OCI-LY1 (cell line): ENCODE results near the gene BLOC1S6.
"Not testable (repeated sequence)": the region's sequence is repeated elsewhere in the genome, so short reads cannot be mapped to it uniquely, and the experiment has no call there.

ENCODE experiments used
- H2AFZ ChIP-seq: fragments of 200-600 bp; sonication (generic), shearing (Covaris generic); 2 replicates; pipeline ENCODE4 v1.6.0; 2014; ENCODE audit warnings: antibody characterized with exemption, mild to moderate bottlenecking, low read length
- H3F3A ChIP-seq: fragments of 200-600 bp; sonication (generic), shearing (Covaris generic); 2 replicates; pipeline ENCODE4 v1.6.0; 2014; ENCODE audit warnings: mild to moderate bottlenecking, antibody characterized with exemption, low read length, moderate library complexity; ENCODE audit not compliant: insufficient read depth
- H3K27ac ChIP-seq: fragments of 200-600 bp; sonication (generic); 2 replicates; pipeline ENCODE4 v1.5.1; 2014; ENCODE audit warnings: low read length, mixed run types, mild to moderate bottlenecking, low read depth; ENCODE audit not compliant: poor library complexity, severe bottlenecking
- H3K27me3 ChIP-seq: fragments of 200-600 bp; sonication (generic); 2 replicates; pipeline ENCODE4 v1.6.0; 2014; ENCODE audit warnings: antibody characterized with exemption, mild to moderate bottlenecking, low read length, moderate library complexity; ENCODE audit not compliant: insufficient read depth
- H3K36me3 ChIP-seq: fragments of 200-600 bp; sonication (generic); 2 replicates; pipeline ENCODE4 v1.6.1; 2014; ENCODE audit warnings: mild to moderate bottlenecking, antibody characterized with exemption, low read length, moderate library complexity, mixed read lengths; ENCODE audit not compliant: insufficient read depth
- H3K4me1 ChIP-seq: fragments of 200-600 bp; sonication (generic); 2 replicates; pipeline ENCODE4 v1.5.1; 2014; ENCODE audit warnings: mild to moderate bottlenecking, low read length, moderate library complexity; ENCODE audit not compliant: insufficient read depth, severe bottlenecking
- H3K4me2 ChIP-seq: fragments of 200-600 bp; sonication (generic), shearing (Covaris generic); 2 replicates; pipeline ENCODE4 v1.6.1; 2014; ENCODE audit warnings: low read length
- H3K4me3 ChIP-seq: fragments of 200-600 bp; sonication (generic); 2 replicates; pipeline ENCODE4 v1.5.1; 2014; ENCODE audit warnings: low read length, low read depth, mild to moderate bottlenecking, mixed read lengths; ENCODE audit not compliant: poor library complexity, severe bottlenecking
- H3K79me2 ChIP-seq: fragments of 200-600 bp; shearing (Covaris generic); 2 replicates; pipeline ENCODE4 v1.6.1; 2016; ENCODE audit warnings: mixed run types, low read length, mixed read lengths; ENCODE audit not compliant: insufficient read depth
- H3K9ac ChIP-seq: fragments of 200-600 bp; sonication (generic), shearing (Covaris generic); 2 replicates; pipeline ENCODE4 v1.6.1; 2014; ENCODE audit warnings: mild to moderate bottlenecking, low read length, mixed read lengths
- H3K9me2 ChIP-seq: fragments of 200-600 bp; sonication (generic), shearing (Covaris generic); 2 replicates; pipeline ENCODE4 v1.6.1; 2014; ENCODE audit warnings: low read depth, mild to moderate bottlenecking, low read length, mixed read lengths
- H3K9me3 ChIP-seq: fragments of 200-600 bp; shearing (Covaris generic); 2 replicates; pipeline ENCODE4 v1.6.1; 2014; ENCODE audit warnings: low read length, mixed read lengths
- H4K20me1 ChIP-seq: fragments of 200-600 bp; sonication (generic), shearing (Covaris generic); 2 replicates; pipeline ENCODE4 v1.6.0; 2016; ENCODE audit warnings: mild to moderate bottlenecking, low read length; ENCODE audit not compliant: insufficient read depth
- CTCF ChIP-seq: fragments of 200-600 bp; sonication (generic), shearing (Covaris generic); IDR thresholded peaks from 2 replicates; pipeline ENCODE4 v1.5.1; 2017; ENCODE audit warnings: mild to moderate bottlenecking, antibody characterized with exemption, low read length, moderate library complexity, mixed read lengths
- EZH2 ChIP-seq: fragments of 200-600 bp; sonication (generic), shearing (Covaris generic); IDR thresholded peaks from 2 replicates; pipeline ENCODE4 v1.8.0; 2017; ENCODE audit warnings: borderline replicate concordance, mixed run types, mild to moderate bottlenecking, antibody characterized with exemption, low read length, moderate library complexity, mixed read lengths

The BLOC1S6 gene

DNA sequence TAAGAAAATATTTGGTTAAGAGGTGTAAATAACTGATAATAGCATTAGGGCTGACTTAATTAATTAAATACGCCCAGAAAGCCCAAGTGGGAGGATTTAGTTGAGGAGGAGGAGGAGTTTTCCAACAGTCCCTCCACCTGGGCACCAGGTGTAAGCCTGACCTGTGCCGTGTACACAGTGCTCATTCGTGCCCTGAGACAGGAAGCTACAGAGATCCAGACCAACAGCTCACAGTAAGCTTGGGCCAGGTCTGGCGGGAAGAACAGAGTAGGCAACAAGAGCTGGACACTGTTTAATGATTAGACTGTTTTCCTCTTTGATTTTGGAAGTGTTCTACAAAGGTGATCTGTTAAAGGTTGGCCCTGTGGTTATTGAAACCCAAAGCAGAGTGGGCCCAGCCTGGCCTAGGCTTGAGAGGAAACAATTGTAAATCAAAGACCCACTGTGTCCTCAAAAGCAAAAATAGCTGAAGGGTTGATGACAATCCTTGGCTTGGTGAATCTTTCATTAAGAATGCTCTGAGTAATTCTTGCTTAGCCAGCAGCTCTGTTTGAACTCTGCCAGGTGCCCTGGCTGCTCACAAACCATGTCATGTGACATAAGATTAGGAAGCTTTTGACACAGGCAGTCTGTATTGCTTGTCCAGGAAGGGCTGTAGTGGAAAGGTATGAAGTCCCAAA lies 61.5 kb downstream of the BLOC1S6 start:
- no peak overlapping the region for H3K9ac ChIP-seq
- no peaks in the 10 kb centered on the region for H3F3A ChIP-seq
- no peaks in the 10 kb centered on the region for H3K9me3 ChIP-seq
- no peak overlapping the region for H3K4me2 ChIP-seq
- H3K4me1 ChIP-seq = no peaks in the 10 kb centered on the region
- H3K27me3 ChIP-seq = no peaks in the 10 kb centered on the region
- H2AFZ ChIP-seq = no peak overlapping the region
- no peak overlapping the region for H3K4me3 ChIP-seq
- no peaks in the 10 kb centered on the region for H3K36me3 ChIP-seq
- no peaks in the 10 kb centered on the region for H3K9me2 ChIP-seq
- H3K79me2 ChIP-seq = no peaks in the 10 kb centered on the region
- TF ChIP-seq EZH2 (no peak), CTCF (no peak)
- no peaks in the 10 kb centered on the region for H4K20me1 ChIP-seq
- no peak overlapping the region for H3K27ac ChIP-seq

GRCh38 chr15:45650007-45650406 lies 62.8 kb downstream of the BLOC1S6 start:
- H3K79me2 ChIP-seq, H3K4me2 ChIP-seq, H4K20me1 ChIP-seq, H3F3A ChIP-seq, H3K9ac ChIP-seq, H3K9me2 ChIP-seq, H3K27ac ChIP-seq, H3K4me3 ChIP-seq, H3K36me3 ChIP-seq, H3K27me3 ChIP-seq, H3K9me3 ChIP-seq, H2AFZ ChIP-seq, H3K4me1 ChIP-seq: not testable (repeated sequence)

- no peaks in the 10 kb centered on the region for H3F3A ChIP-seq
- TF ChIP-seq CTCF (no peak), EZH2 (no peak)
- no peak overlapping the region for H3K9ac ChIP-seq
- H3K9me2 ChIP-seq = no peaks in the 10 kb centered on the region
- H3K27me3 ChIP-seq = no peaks in the 10 kb centered on the region
- H3K4me3 ChIP-seq = no peak overlapping the region
- H3K4me1 ChIP-seq = no peaks in the 10 kb centered on the region
- no peak overlapping the region for H3K27ac ChIP-seq
- H4K20me1 ChIP-seq = no peaks in the 10 kb centered on the region
- H3K79me2 ChIP-seq = no peaks in the 10 kb centered on the region
- H3K9me3 ChIP-seq = no peaks in the 10 kb centered on the region
- no peaks in the 10 kb centered on the region for H3K36me3 ChIP-seq
- no peak overlapping the region for H3K4me2 ChIP-seq
- no peak overlapping the region for H2AFZ ChIP-seq
These were observed 63.8 kb downstream of the BLOC1S6 start for GRCh38 chr15:45650889-45651525.
